Calu3 (cell line): Measurements from ENCODE around the gene NTNG1. TPM values are rescaled to one million over a fixed set of nuclear protein-coding genes. Genes with fewer than 3 reads are reported as not detected.

ENCODE experiments used
- BruUV-seq: library from RNA; stranded (reverse); fragments of 400-500 nt; replicated peaks from 2 replicates; lab custom pipeline; 2021; lab: Mats Ljungman, UMichigan
- CTCF ChIA-PET: fragments of 300-600 bp; sonication (Branson Sonifier 250); formaldehyde crosslinking; loops from one replicate; lab custom pipeline; 2022; ENCODE audit warnings: antibody characterized with exemption; lab: Charles Lee
- DNase-seq: peaks from one replicate; pipeline ENCODE4 v3.0.0; 2022
- H3K27ac Mint-ChIP-seq: one replicate; pipeline ENCODE4 v1.8.0; 2022; ENCODE audit warnings: mixed read lengths; ENCODE audit not compliant: unreplicated experiment
- H3K27me3 Mint-ChIP-seq: one replicate; pipeline ENCODE4 v1.8.0; 2022; ENCODE audit warnings: mixed read lengths; ENCODE audit not compliant: unreplicated experiment
- H3K36me3 Mint-ChIP-seq: one replicate; pipeline ENCODE4 v1.8.0; 2022; ENCODE audit warnings: mild to moderate bottlenecking, moderate library complexity, mixed read lengths; ENCODE audit not compliant: insufficient read depth, unreplicated experiment
- H3K4me1 Mint-ChIP-seq: one replicate; pipeline ENCODE4 v1.8.0; 2022; ENCODE audit warnings: mild to moderate bottlenecking, low read depth, mixed read lengths; ENCODE audit not compliant: unreplicated experiment
- H3K4me3 Mint-ChIP-seq: one replicate; pipeline ENCODE4 v1.8.0; 2022; ENCODE audit warnings: mild to moderate bottlenecking, low read depth, moderate library complexity, mixed read lengths; ENCODE audit not compliant: unreplicated experiment
- H3K9me3 Mint-ChIP-seq: one replicate; pipeline ENCODE4 v1.8.0; 2022; ENCODE audit warnings: low read depth, mixed read lengths; ENCODE audit not compliant: unreplicated experiment
- CTCF ChIP-seq: fragments of 200-600 bp; IDR thresholded peaks from one replicate; pipeline ENCODE4 v1.8.0; 2022; ENCODE audit warnings: antibody characterized with exemption; ENCODE audit not compliant: unreplicated experiment
- intact Hi-C: fragments of 100-400 bp; cut with micrococcal nuclease; formaldehyde crosslinking; loops from one replicate; pipeline ENCODE4 v1.10.0; 2022; ENCODE audit not compliant: unreplicated experiment
- total RNA-seq: library from RNA; stranded (reverse); gene quantifications from 2 replicates; pipeline ENCODE4 v1.2.3, GENCODE V29; 2022

The NTNG1 gene
- total RNA-seq, 1 experiment from 2014 or later: 2.6 TPM

- H3K36me3 Mint-ChIP-seq: no peaks in the 10 kb centered on the region
- no peak overlapping the region for H3K27ac Mint-ChIP-seq
- TF ChIP-seq CTCF: no peak
- H3K4me1 Mint-ChIP-seq: no peaks in the 10 kb centered on the region
- intact Hi-C loops: no loop called here
- BruUV-seq: no TSS peak
- no peak overlapping the region for H3K4me3 Mint-ChIP-seq
- peaks cover under 1% of the 10 kb centered on the region for H3K27me3 Mint-ChIP-seq
- no peak for DNase-seq
- no peaks in the 10 kb centered on the region for H3K9me3 Mint-ChIP-seq
- CTCF ChIA-PET: interaction anchor here (0.7 kb wide), 1 partner anchor 483 kb away, joined by 3 read pairs; no protein-coding TSS in a partner anchor
These were observed 308.5 kb downstream of the NTNG1 start for GRCh38 chr1:107449326-107449725.

- Mint-ChIP-seq H3K4me1 (no peaks in the 10 kb centered on the region), H3K9me3 (no peaks in the 10 kb centered on the region), H3K27ac (no peak overlapping the region), H3K27me3 (no peaks in the 10 kb centered on the region), H3K36me3 (no peaks in the 10 kb centered on the region), H3K4me3 (no peak overlapping the region)
- BruUV-seq: no TSS peak
- DNase-seq: no peak
- intact Hi-C loops: no loop called here
- CTCF ChIA-PET: no interaction called here
- TF ChIP-seq CTCF: no peak
These were observed 310.2 kb downstream of the NTNG1 start for GRCh38 chr1:107450899-107451664.

GRCh38 chr1:107451715-107452114, 310.9 kb downstream of the NTNG1 start:
- CTCF ChIA-PET: no interaction called here
- Mint-ChIP-seq H3K9me3 (no peaks in the 10 kb centered on the region), H3K27ac (no peak overlapping the region), H3K27me3 (no peaks in the 10 kb centered on the region), H3K36me3 (no peaks in the 10 kb centered on the region), H3K4me1 (no peaks in the 10 kb centered on the region), H3K4me3 (no peak overlapping the region)
- no peak for DNase-seq
- no peak for TF ChIP-seq CTCF
- intact Hi-C loops: no loop called here
- no TSS peak for BruUV-seq

GRCh38 chr1:107454791-107455190, 314.0 kb downstream of the NTNG1 start:
- H3K9me3 Mint-ChIP-seq: no peaks in the 10 kb centered on the region
- H3K27me3 Mint-ChIP-seq: no peaks in the 10 kb centered on the region
- DNase-seq: peak; percentile 2
- no peak for TF ChIP-seq CTCF
- CTCF ChIA-PET: no interaction called here
- no peaks in the 10 kb centered on the region for H3K4me1 Mint-ChIP-seq
- no peaks in the 10 kb centered on the region for H3K36me3 Mint-ChIP-seq
- intact Hi-C loops: no loop called here
- BruUV-seq: no TSS peak
- no peak overlapping the region for H3K4me3 Mint-ChIP-seq
- H3K27ac Mint-ChIP-seq: no peak overlapping the region
